ENCODE results near the gene TRAPPC2. TPM values are rescaled to one million over a fixed set of nuclear protein-coding genes. Genes with fewer than 3 reads are reported as not detected.

Gene TRAPPC2
- total RNA-seq, 1 experiment from 2014 or later, result 20.8 TPM

GRCh38 chrX:13717700-13718472, 16.5 kb downstream of the TRAPPC2 start:
- TF ChIP-seq CTCF (IDR thresholded peaks at IDR 0.05; ENCODE audit: unreplicated experiment), result no peak
- Mint-ChIP-seq H3K4me3 (ENCODE audit: low read depth, unreplicated experiment) (no peak overlapping the region), H3K9me3 (ENCODE audit: low read depth, unreplicated experiment) (no peaks in the 10 kb centered on the region), H3K4me1 (ENCODE audit: low read depth, unreplicated experiment) (peaks cover 24% of the 10 kb centered on the region), H3K27ac (ENCODE audit: unreplicated experiment) (no peak overlapping the region), H3K27me3 (ENCODE audit: unreplicated experiment) (no peaks in the 10 kb centered on the region), H3K36me3 (ENCODE audit: insufficient read depth, unreplicated experiment) (peaks cover 26% of the 10 kb centered on the region)
- BruUV-seq (replicated peaks), result no TSS peak
- intact Hi-C loops (cut with micrococcal nuclease; ENCODE audit: unreplicated experiment), result no loop called here
- no peak for DNase-seq
- CTCF ChIA-PET, result interaction anchor here (0.7 kb wide), 1 partner anchor 24 kb away, joined by 3 read pairs; no protein-coding TSS in a partner anchor

GRCh38 chrX:13716905-13717304, 17.5 kb downstream of the TRAPPC2 start:
- intact Hi-C loops (cut with micrococcal nuclease; ENCODE audit: unreplicated experiment), result no loop called here
- H3K27ac Mint-ChIP-seq (ENCODE audit: unreplicated experiment), result no peak overlapping the region
- H3K36me3 Mint-ChIP-seq (ENCODE audit: insufficient read depth, unreplicated experiment), result peaks cover 23% of the 10 kb centered on the region

GRCh38 chrX:13716455-13716854, 18.0 kb downstream of the TRAPPC2 start:
- H3K9me3 Mint-ChIP-seq (ENCODE audit: low read depth, unreplicated experiment), result no peaks in the 10 kb centered on the region
- no peak for DNase-seq
- no peak for TF ChIP-seq CTCF (IDR thresholded peaks at IDR 0.05; ENCODE audit: unreplicated experiment)
- CTCF ChIA-PET, result no interaction called here
- H3K27me3 Mint-ChIP-seq (ENCODE audit: unreplicated experiment), result no peaks in the 10 kb centered on the region
- BruUV-seq (replicated peaks), result no TSS peak
- intact Hi-C loops (cut with micrococcal nuclease; ENCODE audit: unreplicated experiment), result no loop called here
- H3K4me1 Mint-ChIP-seq (ENCODE audit: low read depth, unreplicated experiment), result peaks cover 16% of the 10 kb centered on the region
- peaks cover 26% of the 10 kb centered on the region for H3K36me3 Mint-ChIP-seq (ENCODE audit: insufficient read depth, unreplicated experiment)
- no peak overlapping the region for H3K4me3 Mint-ChIP-seq (ENCODE audit: low read depth, unreplicated experiment)
- no peak overlapping the region for H3K27ac Mint-ChIP-seq (ENCODE audit: unreplicated experiment)

More at GRCh38 chrX:13716905-13717304, 17.5 kb downstream of the TRAPPC2 start:
- Mint-ChIP-seq H3K9me3 (ENCODE audit: low read depth, unreplicated experiment) (no peaks in the 10 kb centered on the region), H3K27me3 (ENCODE audit: unreplicated experiment) (no peaks in the 10 kb centered on the region), H3K4me1 (ENCODE audit: low read depth, unreplicated experiment) (peaks cover 16% of the 10 kb centered on the region), H3K4me3 (ENCODE audit: low read depth, unreplicated experiment) (no peak overlapping the region)
- CTCF ChIA-PET, result no interaction called here
- TF ChIP-seq CTCF (IDR thresholded peaks at IDR 0.05; ENCODE audit: unreplicated experiment), result no peak
- BruUV-seq (replicated peaks), result no TSS peak
- DNase-seq, result no peak

GRCh38 chrX:13711141-13711540, 23.3 kb downstream of the TRAPPC2 start:
- H3K9me3 Mint-ChIP-seq (ENCODE audit: low read depth, unreplicated experiment), result no peaks in the 10 kb centered on the region
- H3K27me3 Mint-ChIP-seq (ENCODE audit: unreplicated experiment), result no peaks in the 10 kb centered on the region
- H3K27ac Mint-ChIP-seq (ENCODE audit: unreplicated experiment), result peak overlapping the region; percentile 31
- intact Hi-C loops (cut with micrococcal nuclease; ENCODE audit: unreplicated experiment), result no loop called here
- DNase-seq, result no peak
- H3K4me1 Mint-ChIP-seq (ENCODE audit: low read depth, unreplicated experiment), result peaks cover 6% of the 10 kb centered on the region
- CTCF ChIA-PET, result no interaction called here
- TF ChIP-seq CTCF (IDR thresholded peaks at IDR 0.05; ENCODE audit: unreplicated experiment), result no peak
- BruUV-seq (replicated peaks), result no TSS peak
- H3K4me3 Mint-ChIP-seq (ENCODE audit: low read depth, unreplicated experiment), result no peak overlapping the region
- peaks cover 38% of the 10 kb centered on the region for H3K36me3 Mint-ChIP-seq (ENCODE audit: insufficient read depth, unreplicated experiment)

Measured in Calu3 (cell line).